ENCODE data around the gene PRICKLE2. TPM values are rescaled to one million over a fixed set of nuclear protein-coding genes. Genes with fewer than 3 reads are reported as not detected.

PRICKLE2 gene
- total RNA-seq, 1 donor from 2014 or later: 32.9 TPM

DNA sequence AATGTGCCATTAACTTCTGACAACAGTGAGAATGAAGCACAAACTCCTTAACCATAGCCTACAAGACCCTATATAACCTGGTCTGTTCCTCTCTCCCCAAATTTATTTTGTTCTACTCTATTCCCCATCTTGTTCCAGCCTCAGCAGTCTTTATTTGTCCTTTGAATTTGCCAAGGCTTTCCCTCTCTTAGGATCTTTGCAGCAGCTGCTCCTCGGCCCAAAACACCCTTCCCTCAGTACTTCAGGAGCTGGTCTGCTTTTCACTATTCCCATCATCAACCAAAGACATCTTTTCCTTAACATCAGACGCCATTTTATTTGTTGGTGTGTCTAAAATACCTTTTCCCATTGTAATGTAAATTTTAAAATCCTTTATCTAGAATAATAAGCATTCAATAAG, 10.2 kb downstream of the PRICKLE2 start:
- peaks cover 13 to 31% (median 22%) of the 10 kb centered on the region in 3 donors for H3K4me1 ChIP-seq (ENCODE audit: control insufficient read depth in 3 of 3, insufficient read depth in 3 of 3, low read length in 3 of 3)
- H3K9ac ChIP-seq (ENCODE audit: low read depth in 1 of 3, low read length in 3 of 3): no peak overlapping the region

DNA sequence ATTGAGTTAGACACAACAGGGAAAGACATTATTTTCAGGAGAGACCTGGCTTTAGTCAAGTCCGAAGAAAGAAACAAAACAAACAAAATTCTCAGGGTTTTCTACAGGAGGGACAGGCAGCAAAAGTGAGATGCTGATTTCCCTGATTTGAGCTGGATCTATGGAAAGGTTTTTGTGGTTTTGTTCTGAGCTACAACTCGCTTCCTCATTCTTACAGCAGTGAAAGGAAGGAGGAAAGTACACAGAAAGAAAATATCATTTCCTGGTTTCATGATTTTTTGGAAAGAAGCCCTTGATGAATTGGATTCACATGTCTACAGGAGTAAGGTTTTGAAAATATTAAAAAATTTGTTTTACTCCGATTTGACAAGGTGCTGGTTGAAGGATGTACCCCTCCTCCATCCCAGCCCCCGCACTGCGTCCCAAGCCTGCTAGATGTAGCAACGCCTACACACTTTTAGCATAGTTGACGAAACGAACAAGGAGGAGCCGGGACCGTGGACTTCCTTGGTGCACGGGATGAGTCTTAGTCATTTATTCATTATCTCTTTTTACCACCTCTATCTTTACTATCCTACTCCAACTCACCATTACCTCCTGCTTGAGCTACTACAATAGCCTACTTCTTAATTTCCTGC, 10.8 kb downstream of the PRICKLE2 start:
- Histone ChIP-seq H3K27me3 (ENCODE audit: control insufficient read depth in 3 of 3, insufficient read depth in 3 of 3, low read length in 3 of 3) (no peaks in the 10 kb centered on the region), H3K27ac (ENCODE audit: low read depth, low read length) (peak overlapping the region; percentile 64), H3K36me3 (ENCODE audit: control insufficient read depth in 3 of 3, insufficient read depth in 3 of 3, low read length in 3 of 3) (no peaks in the 10 kb centered on the region), H3K4me1 (ENCODE audit: control insufficient read depth in 3 of 3, insufficient read depth in 3 of 3, low read length in 3 of 3) (peaks cover 19 to 29% (median 28%) of the 10 kb centered on the region in 3 donors), H3K9ac (ENCODE audit: low read depth in 1 of 3, low read length in 3 of 3) (peak overlapping the region in 2 of 3 donors; percentile 27 to 46), H3K4me3 (ENCODE audit: low read length in 3 of 3) (peak overlapping the region in 2 of 3 donors; percentile 23 to 57), H3K9me3 (ENCODE audit: control insufficient read depth in 3 of 3, low read length in 3 of 3) (no peaks in the 10 kb centered on the region)

More for the DNA sequence above, 10.2 kb downstream of the PRICKLE2 start:
- Histone ChIP-seq H3K36me3 (ENCODE audit: control insufficient read depth in 3 of 3, insufficient read depth in 3 of 3, low read length in 3 of 3) (no peaks in the 10 kb centered on the region), H3K4me3 (ENCODE audit: low read length in 3 of 3) (no peak overlapping the region), H3K9me3 (ENCODE audit: control insufficient read depth in 3 of 3, low read length in 3 of 3) (no peaks in the 10 kb centered on the region), H3K27me3 (ENCODE audit: control insufficient read depth in 3 of 3, insufficient read depth in 3 of 3, low read length in 3 of 3) (no peaks in the 10 kb centered on the region), H3K27ac (ENCODE audit: low read depth, low read length) (peak overlapping the region; percentile 64)

- Histone ChIP-seq H3K4me3 (ENCODE audit: low read length in 3 of 3) (peak overlapping the region in 2 of 3 donors; percentile 23 to 57), H3K36me3 (ENCODE audit: control insufficient read depth in 3 of 3, insufficient read depth in 3 of 3, low read length in 3 of 3) (no peaks in the 10 kb centered on the region), H3K9ac (ENCODE audit: low read depth in 1 of 3, low read length in 3 of 3) (peak overlapping the region in 2 of 3 donors; percentile 27 to 46), H3K27me3 (ENCODE audit: control insufficient read depth in 3 of 3, insufficient read depth in 3 of 3, low read length in 3 of 3) (no peaks in the 10 kb centered on the region), H3K4me1 (ENCODE audit: control insufficient read depth in 3 of 3, insufficient read depth in 3 of 3, low read length in 3 of 3) (peaks cover 19 to 29% (median 28%) of the 10 kb centered on the region in 3 donors), H3K27ac (ENCODE audit: low read depth, low read length) (peak overlapping the region; percentile 64), H3K9me3 (ENCODE audit: control insufficient read depth in 3 of 3, low read length in 3 of 3) (no peaks in the 10 kb centered on the region)
Measured at GRCh38 chr3:64213962-64214379, 11.3 kb downstream of the PRICKLE2 start.

DNA sequence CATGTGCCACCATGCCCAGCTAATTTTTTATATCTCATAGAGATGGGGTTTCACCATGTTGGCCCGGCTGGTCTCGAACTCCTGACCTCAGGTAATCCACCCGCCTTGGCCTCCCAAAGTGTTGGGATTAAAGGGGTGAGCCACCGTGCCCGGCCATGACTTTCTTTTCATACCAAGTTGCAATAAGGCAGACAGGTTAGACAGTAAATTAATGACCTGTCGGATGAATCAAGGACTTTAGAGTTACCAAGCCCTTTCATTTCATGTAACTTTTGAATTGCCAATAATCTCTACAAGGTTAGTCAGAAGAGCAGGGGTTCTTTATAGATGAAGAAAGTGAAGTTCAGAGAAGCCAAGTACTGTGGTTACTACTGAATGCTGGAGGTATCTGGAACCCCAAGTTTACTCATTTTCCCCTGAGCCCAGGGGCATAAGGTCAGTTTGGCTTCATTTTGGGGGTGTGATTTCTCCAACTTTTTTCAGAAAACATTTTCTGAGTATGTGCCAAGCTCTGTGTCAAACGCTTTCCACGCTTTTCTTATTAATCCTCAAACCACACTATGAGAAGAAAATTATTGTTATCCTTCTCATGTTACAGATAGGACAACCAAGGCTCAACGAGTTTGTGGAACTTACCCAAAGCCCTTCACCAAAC, 11.9 kb downstream of the PRICKLE2 start:
- H3K27me3 ChIP-seq (ENCODE audit: control insufficient read depth in 3 of 3, insufficient read depth in 3 of 3, low read length in 3 of 3): no peaks in the 10 kb centered on the region
- H3K9me3 ChIP-seq (ENCODE audit: control insufficient read depth in 3 of 3, low read length in 3 of 3): no peaks in the 10 kb centered on the region
- no peak overlapping the region for H3K9ac ChIP-seq (ENCODE audit: low read depth in 1 of 3, low read length in 3 of 3)
- H3K4me1 ChIP-seq (ENCODE audit: control insufficient read depth in 3 of 3, insufficient read depth in 3 of 3, low read length in 3 of 3): peaks cover 20 to 29% (median 27%) of the 10 kb centered on the region in 3 donors
- H3K4me3 ChIP-seq (ENCODE audit: low read length in 3 of 3): no peak overlapping the region
- H3K27ac ChIP-seq (ENCODE audit: low read depth, low read length): peak overlapping the region; percentile 64
- H3K36me3 ChIP-seq (ENCODE audit: control insufficient read depth in 3 of 3, insufficient read depth in 3 of 3, low read length in 3 of 3): no peaks in the 10 kb centered on the region

DNA sequence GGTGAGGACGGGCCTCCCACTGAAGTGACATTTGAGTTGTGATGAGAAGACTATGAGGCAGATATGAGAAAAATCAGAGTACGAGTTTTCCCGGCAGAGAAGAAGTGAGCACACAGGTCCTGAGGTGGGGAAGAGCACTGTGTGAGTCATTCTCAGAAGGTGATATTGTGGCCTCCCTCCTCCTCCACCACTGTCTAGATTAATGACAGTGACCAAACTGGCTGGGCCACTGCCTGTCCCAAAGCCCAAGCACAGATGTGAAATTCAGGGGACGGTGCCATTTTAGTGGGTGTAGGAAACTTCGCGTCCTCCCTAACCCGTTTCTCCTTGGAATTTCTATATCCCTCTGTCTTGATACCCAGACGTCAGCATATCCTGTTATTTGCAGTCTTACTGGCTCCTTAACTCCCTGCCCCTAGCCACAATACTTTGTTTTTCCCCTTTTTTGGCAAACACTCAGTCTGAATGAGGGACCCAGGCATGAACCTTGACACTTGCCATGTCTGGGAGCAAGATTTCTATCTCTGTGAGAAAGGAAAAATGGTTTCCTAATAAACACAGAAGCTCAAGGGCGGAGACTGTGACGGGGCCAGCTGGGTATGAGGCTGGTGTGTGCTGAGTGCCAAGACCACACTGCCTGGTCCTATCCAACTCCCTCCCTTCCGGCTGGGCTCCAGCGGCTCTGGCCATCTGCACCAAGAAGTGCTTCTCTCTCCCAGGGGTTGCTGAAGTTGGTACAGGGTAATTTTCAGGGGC, 15.2 kb downstream of the PRICKLE2 start:
- Histone ChIP-seq H3K27ac (ENCODE audit: low read depth, low read length) (peak overlapping the region; percentile 66), H3K9ac (ENCODE audit: low read depth in 1 of 3, low read length in 3 of 3) (no peak overlapping the region), H3K4me3 (ENCODE audit: low read length in 3 of 3) (peak overlapping the region in 1 of 3 donors; percentile 14), H3K27me3 (ENCODE audit: control insufficient read depth in 3 of 3, insufficient read depth in 3 of 3, low read length in 3 of 3) (no peaks in the 10 kb centered on the region), H3K36me3 (ENCODE audit: control insufficient read depth in 3 of 3, insufficient read depth in 3 of 3, low read length in 3 of 3) (no peaks in the 10 kb centered on the region), H3K4me1 (ENCODE audit: control insufficient read depth in 3 of 3, insufficient read depth in 3 of 3, low read length in 3 of 3) (peaks cover 18 to 27% (median 23%) of the 10 kb centered on the region in 3 donors), H3K9me3 (ENCODE audit: control insufficient read depth in 3 of 3, low read length in 3 of 3) (no peaks in the 10 kb centered on the region)

- H3K4me3 ChIP-seq (ENCODE audit: low read length in 3 of 3): no peak overlapping the region
- no peaks in the 10 kb centered on the region for H3K9me3 ChIP-seq (ENCODE audit: control insufficient read depth in 3 of 3, low read length in 3 of 3)
- H3K27me3 ChIP-seq (ENCODE audit: control insufficient read depth in 3 of 3, insufficient read depth in 3 of 3, low read length in 3 of 3): no peaks in the 10 kb centered on the region
- no peaks in the 10 kb centered on the region for H3K36me3 ChIP-seq (ENCODE audit: control insufficient read depth in 3 of 3, insufficient read depth in 3 of 3, low read length in 3 of 3)
- H3K4me1 ChIP-seq (ENCODE audit: control insufficient read depth in 3 of 3, insufficient read depth in 3 of 3, low read length in 3 of 3): peaks cover 15 to 23% (median 18%) of the 10 kb centered on the region in 3 donors
- no peak overlapping the region for H3K9ac ChIP-seq (ENCODE audit: low read depth in 1 of 3, low read length in 3 of 3)
- H3K27ac ChIP-seq (ENCODE audit: low read depth, low read length): no peak overlapping the region
Measured at GRCh38 chr3:64207289-64208080, 17.8 kb downstream of the PRICKLE2 start.

- Histone ChIP-seq H3K4me1 (ENCODE audit: control insufficient read depth in 3 of 3, insufficient read depth in 3 of 3, low read length in 3 of 3) (peaks cover 6 to 8% (median 7%) of the 10 kb centered on the region in 3 donors), H3K4me3 (ENCODE audit: low read length in 3 of 3) (no peak overlapping the region), H3K27me3 (ENCODE audit: control insufficient read depth in 3 of 3, insufficient read depth in 3 of 3, low read length in 3 of 3) (no peaks in the 10 kb centered on the region), H3K36me3 (ENCODE audit: control insufficient read depth in 3 of 3, insufficient read depth in 3 of 3, low read length in 3 of 3) (no peaks in the 10 kb centered on the region), H3K9ac (ENCODE audit: low read depth in 1 of 3, low read length in 3 of 3) (no peak overlapping the region), H3K9me3 (ENCODE audit: control insufficient read depth in 3 of 3, low read length in 3 of 3) (no peaks in the 10 kb centered on the region), H3K27ac (ENCODE audit: low read depth, low read length) (no peak overlapping the region)
Measured at GRCh38 chr3:64203969-64204908, 21.0 kb downstream of the PRICKLE2 start.

DNA sequence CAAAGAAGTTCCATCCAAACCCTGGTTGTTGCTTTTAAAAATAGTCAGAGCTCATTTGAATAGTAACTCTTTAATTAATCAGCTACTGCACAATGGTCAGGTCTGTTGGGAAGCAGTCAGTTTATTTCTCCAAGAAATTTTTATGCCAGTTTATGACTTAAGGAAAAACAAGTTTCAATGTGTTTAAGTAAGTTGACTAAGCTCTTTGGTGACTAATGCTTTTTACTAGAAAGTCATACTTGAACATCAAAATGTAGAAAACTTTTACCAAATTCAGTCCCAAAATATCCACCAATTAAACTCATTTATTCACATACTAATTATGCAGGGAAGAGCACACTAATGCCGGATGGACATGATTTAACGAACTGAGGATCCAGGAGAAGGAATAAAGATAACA, 22.1 kb downstream of the PRICKLE2 start:
- Histone ChIP-seq H3K36me3 (ENCODE audit: control insufficient read depth in 3 of 3, insufficient read depth in 3 of 3, low read length in 3 of 3) (peaks cover 0 to 4% (median 0%) of the 10 kb centered on the region in 3 donors), H3K4me1 (ENCODE audit: control insufficient read depth in 3 of 3, insufficient read depth in 3 of 3, low read length in 3 of 3) (peaks cover 4 to 8% (median 7%) of the 10 kb centered on the region in 3 donors), H3K9me3 (ENCODE audit: control insufficient read depth in 3 of 3, low read length in 3 of 3) (no peaks in the 10 kb centered on the region), H3K27me3 (ENCODE audit: control insufficient read depth in 3 of 3, insufficient read depth in 3 of 3, low read length in 3 of 3) (no peaks in the 10 kb centered on the region), H3K27ac (ENCODE audit: low read depth, low read length) (no peak overlapping the region), H3K9ac (ENCODE audit: low read depth in 1 of 3, low read length in 3 of 3) (no peak overlapping the region), H3K4me3 (ENCODE audit: low read length in 3 of 3) (no peak overlapping the region)

GRCh38 chr3:64199932-64200331, 25.3 kb downstream of the PRICKLE2 start:
- Histone ChIP-seq H3K9me3 (ENCODE audit: control insufficient read depth in 3 of 3, low read length in 3 of 3) (no peaks in the 10 kb centered on the region), H3K27ac (ENCODE audit: low read depth, low read length) (no peak overlapping the region), H3K9ac (ENCODE audit: low read depth in 1 of 3, low read length in 3 of 3) (no peak overlapping the region), H3K4me3 (ENCODE audit: low read length in 3 of 3) (no peak overlapping the region), H3K27me3 (ENCODE audit: control insufficient read depth in 3 of 3, insufficient read depth in 3 of 3, low read length in 3 of 3) (no peaks in the 10 kb centered on the region), H3K36me3 (ENCODE audit: control insufficient read depth in 3 of 3, insufficient read depth in 3 of 3, low read length in 3 of 3) (peaks cover 0 to 8% (median 3%) of the 10 kb centered on the region in 3 donors), H3K4me1 (ENCODE audit: control insufficient read depth in 3 of 3, insufficient read depth in 3 of 3, low read length in 3 of 3) (no peaks in the 10 kb centered on the region)
